ENCODE data around the gene SLC9A2. TPM values are rescaled to one million over a fixed set of nuclear protein-coding genes. Genes with fewer than 3 reads are reported as not detected.

SLC9A2 gene
- total RNA-seq, 1 donor from 2014 or later, result not detected

GRCh38 chr2:102585847-102586404 lies 33.4 kb upstream of the SLC9A2 start:
- peaks cover 17% of the 10 kb centered on the region for H3K4me1 ChIP-seq

DNA sequence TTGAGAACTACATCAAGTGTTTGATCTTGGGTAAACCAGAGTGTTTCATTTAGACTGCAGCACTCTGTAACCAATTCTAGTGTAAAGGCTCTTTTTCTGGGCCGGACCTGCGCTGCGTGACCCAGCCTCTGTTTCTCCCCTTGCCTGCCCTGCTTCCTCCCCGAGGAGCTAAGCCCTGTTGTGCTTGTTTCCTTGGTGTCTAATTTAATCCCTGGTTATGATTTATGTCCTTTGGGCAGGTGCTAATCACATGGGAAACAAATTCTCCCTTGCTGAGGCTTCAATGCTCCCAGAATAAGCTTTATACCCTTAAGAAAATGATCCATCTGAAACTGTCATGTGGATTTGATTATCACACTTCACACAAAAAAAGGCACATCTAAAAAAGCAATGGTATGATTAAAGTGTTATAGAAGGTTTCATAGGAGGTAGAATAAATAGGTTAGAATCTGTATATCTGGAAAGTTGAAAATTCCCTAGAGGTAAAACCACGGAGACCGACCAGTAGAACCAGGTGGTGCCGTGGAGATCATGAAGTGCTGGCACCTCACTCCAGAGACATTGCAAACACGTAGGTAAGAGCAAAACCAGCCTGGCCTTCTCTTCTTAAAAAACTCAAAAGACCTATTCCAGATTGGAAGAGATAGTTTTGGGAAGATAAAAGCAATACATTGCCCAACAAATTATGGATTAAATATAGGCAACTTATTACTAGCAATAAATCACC lies 31.0 kb upstream of the SLC9A2 start:
- Mint-ChIP-seq H3K4me3 (no peak overlapping the region), H3K36me3 (no peaks in the 10 kb centered on the region), H3K9me3 (no peaks in the 10 kb centered on the region), H3K27ac (no peak overlapping the region), H3K4me1 (no peaks in the 10 kb centered on the region), H3K27me3 (ENCODE audit: insufficient read depth, low read depth) (no peaks in the 10 kb centered on the region)
- Histone ChIP-seq H3K9me3 (ENCODE audit: low read depth) (no peaks in the 10 kb centered on the region), H3K27me3 (no peaks in the 10 kb centered on the region), H3K36me3 (no peaks in the 10 kb centered on the region), H3K79me2 (ENCODE audit: low read depth) (no peaks in the 10 kb centered on the region), H3K27ac (no peak overlapping the region), H3K4me2 (no peak overlapping the region), H2AFZ (replicated peaks) (no peak overlapping the region), H3K4me1 (peaks cover 17% of the 10 kb centered on the region), H4K20me1 (ENCODE audit: low read depth) (no peaks in the 10 kb centered on the region), H3K9ac (no peak overlapping the region), H3F3A (ENCODE audit: low read depth) (peaks cover 11% of the 10 kb centered on the region), H3K4me3 (no peak overlapping the region)
- no peak for TF ChIP-seq EZH2 (IDR thresholded peaks at IDR 0.05)
- TF ChIP-seq EZH2phosphoT487 (IDR thresholded peaks at IDR 0.05), result no peak
- TF ChIP-seq CTCF (IDR thresholded peaks at IDR 0.05), result no peak
- no peak for DNase-seq (ENCODE audit: low spot score)

More at GRCh38 chr2:102585847-102586404, 33.4 kb upstream of the SLC9A2 start:
- peak overlapping the region; percentile 32 for H3K4me2 ChIP-seq
- no peaks in the 10 kb centered on the region for H3K27me3 Mint-ChIP-seq (ENCODE audit: insufficient read depth, low read depth)
- peak; percentile 18 for DNase-seq (ENCODE audit: low spot score)
- H3K4me3 ChIP-seq, result no peak overlapping the region
- no peak overlapping the region for H2AFZ ChIP-seq (replicated peaks)
- no peaks in the 10 kb centered on the region for H4K20me1 ChIP-seq (ENCODE audit: low read depth)
- no peak overlapping the region for H3K4me3 Mint-ChIP-seq
- H3K9me3 Mint-ChIP-seq, result peaks cover under 1% of the 10 kb centered on the region
- no peaks in the 10 kb centered on the region for H3K79me2 ChIP-seq (ENCODE audit: low read depth)
- no peak overlapping the region for H3K27ac Mint-ChIP-seq
- H3K36me3 Mint-ChIP-seq, result no peaks in the 10 kb centered on the region
- H3F3A ChIP-seq (ENCODE audit: low read depth), result peaks cover 11% of the 10 kb centered on the region
- TF ChIP-seq EZH2phosphoT487 (IDR thresholded peaks at IDR 0.05) (no peak), EZH2 (IDR thresholded peaks at IDR 0.05) (no peak), CTCF (IDR thresholded peaks at IDR 0.05) (no peak)
- no peaks in the 10 kb centered on the region for H3K4me1 Mint-ChIP-seq
- no peaks in the 10 kb centered on the region for H3K27me3 ChIP-seq
- no peaks in the 10 kb centered on the region for H3K9me3 ChIP-seq (ENCODE audit: low read depth)
- no peaks in the 10 kb centered on the region for H3K36me3 ChIP-seq
- H3K9ac ChIP-seq, result no peak overlapping the region
- no peak overlapping the region for H3K27ac ChIP-seq

DNA sequence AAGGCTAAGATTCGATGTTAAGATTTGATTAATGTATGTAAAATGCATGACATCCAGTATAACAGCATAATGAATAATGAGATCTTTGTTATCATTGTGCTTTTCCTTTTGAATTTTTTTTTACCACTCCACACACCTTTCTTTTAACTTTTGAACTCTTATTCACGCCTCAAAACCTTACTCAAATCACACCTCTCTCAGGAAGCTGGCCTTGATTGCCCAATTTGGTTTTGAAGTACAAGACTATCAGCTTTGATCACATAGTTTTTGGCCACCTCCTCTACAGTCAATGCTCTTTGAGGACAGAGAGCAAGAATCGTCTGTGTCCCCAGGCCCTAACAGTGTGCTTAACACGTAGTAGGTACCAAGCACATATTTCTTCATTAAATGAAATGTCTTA lies 29.9 kb upstream of the SLC9A2 start:
- H3K27me3 ChIP-seq, result no peaks in the 10 kb centered on the region
- H3K4me1 ChIP-seq, result peaks cover 12% of the 10 kb centered on the region
- H3K9me3 Mint-ChIP-seq, result no peaks in the 10 kb centered on the region
- H3K27me3 Mint-ChIP-seq (ENCODE audit: insufficient read depth, low read depth), result no peaks in the 10 kb centered on the region
- no peak overlapping the region for H3K4me3 Mint-ChIP-seq
- TF ChIP-seq EZH2phosphoT487 (IDR thresholded peaks at IDR 0.05), result no peak
- TF ChIP-seq EZH2 (IDR thresholded peaks at IDR 0.05), result no peak
- TF ChIP-seq CTCF (IDR thresholded peaks at IDR 0.05), result no peak
- no peaks in the 10 kb centered on the region for H3K36me3 ChIP-seq
- no peak overlapping the region for H3K4me3 ChIP-seq
- no peaks in the 10 kb centered on the region for H3K9me3 ChIP-seq (ENCODE audit: low read depth)
- no peak overlapping the region for H3K4me2 ChIP-seq
- no peak overlapping the region for H2AFZ ChIP-seq (replicated peaks)
- DNase-seq (ENCODE audit: low spot score), result no peak
- no peaks in the 10 kb centered on the region for H3K79me2 ChIP-seq (ENCODE audit: low read depth)
- no peak overlapping the region for H3K27ac Mint-ChIP-seq
- H3K4me1 Mint-ChIP-seq, result no peaks in the 10 kb centered on the region
- H3K27ac ChIP-seq, result no peak overlapping the region
- H3K9ac ChIP-seq, result no peak overlapping the region
- H3K36me3 Mint-ChIP-seq, result no peaks in the 10 kb centered on the region
- no peaks in the 10 kb centered on the region for H4K20me1 ChIP-seq (ENCODE audit: low read depth)
- peaks cover 11% of the 10 kb centered on the region for H3F3A ChIP-seq (ENCODE audit: low read depth)

Measured in neural progenitor cell (in vitro differentiated cells).